Neural cell (in vitro differentiated cells): ENCODE results near the gene FHL2.
"Not testable (repeated sequence)": the region's sequence is repeated elsewhere in the genome, so short reads cannot be mapped to it uniquely, and the experiment has no call there.

ENCODE experiments used
- EP300 ChIP-seq: fragments of 450-650 bp; conservative IDR thresholded peaks from 2 replicates; pipeline ENCODE4 v1.6.1; 2014; ENCODE audit warnings: antibody characterized with exemption, mild to moderate bottlenecking, moderate library complexity; ENCODE audit not compliant: poor library complexity, severe bottlenecking
- EZH2 ChIP-seq: fragments of 200-600, 300-800 bp; shearing (Covaris generic), sonication (generic); IDR thresholded peaks from 2 replicates; pipeline ENCODE4 v1.6.1; 2014; ENCODE audit warnings: antibody characterized with exemption, low read length, borderline replicate concordance, mild to moderate bottlenecking; ENCODE audit not compliant: insufficient read depth, poor library complexity, severe bottlenecking
- MXI1 ChIP-seq: fragments of 450-650 bp; conservative IDR thresholded peaks from 2 replicates; pipeline ENCODE4 v1.6.1; 2014; ENCODE audit warnings: antibody characterized with exemption, mild to moderate bottlenecking; ENCODE audit not compliant: poor library complexity, severe bottlenecking
- POLR2AphosphoS5 ChIP-seq: IDR thresholded peaks from 2 replicates; pipeline ENCODE4 v1.6.1; 2012
- SMC3 ChIP-seq: fragments of 450-650 bp; conservative IDR thresholded peaks from 2 replicates; pipeline ENCODE4 v1.6.1; 2014; ENCODE audit warnings: antibody characterized with exemption, mild to moderate bottlenecking, moderate library complexity; ENCODE audit not compliant: poor library complexity
- TAF1 ChIP-seq: IDR thresholded peaks from 2 replicates; pipeline ENCODE4 v1.6.1; 2012; ENCODE audit warnings: low read depth
- TF ChIP-seq, protein P1 (sequence below): fragments of 450-650 bp; IDR thresholded peaks from 2 replicates; pipeline ENCODE4 v1.5.1; 2014; ENCODE audit warnings: antibody characterized with exemption, mild to moderate bottlenecking, moderate library complexity; ENCODE audit not compliant: poor library complexity, severe bottlenecking
- TF ChIP-seq, protein P2 (sequence below): IDR thresholded peaks from 2 replicates; pipeline ENCODE4 v1.6.1; 2012; ENCODE audit warnings: borderline replicate concordance

- TF ChIP-seq, protein P1, sequence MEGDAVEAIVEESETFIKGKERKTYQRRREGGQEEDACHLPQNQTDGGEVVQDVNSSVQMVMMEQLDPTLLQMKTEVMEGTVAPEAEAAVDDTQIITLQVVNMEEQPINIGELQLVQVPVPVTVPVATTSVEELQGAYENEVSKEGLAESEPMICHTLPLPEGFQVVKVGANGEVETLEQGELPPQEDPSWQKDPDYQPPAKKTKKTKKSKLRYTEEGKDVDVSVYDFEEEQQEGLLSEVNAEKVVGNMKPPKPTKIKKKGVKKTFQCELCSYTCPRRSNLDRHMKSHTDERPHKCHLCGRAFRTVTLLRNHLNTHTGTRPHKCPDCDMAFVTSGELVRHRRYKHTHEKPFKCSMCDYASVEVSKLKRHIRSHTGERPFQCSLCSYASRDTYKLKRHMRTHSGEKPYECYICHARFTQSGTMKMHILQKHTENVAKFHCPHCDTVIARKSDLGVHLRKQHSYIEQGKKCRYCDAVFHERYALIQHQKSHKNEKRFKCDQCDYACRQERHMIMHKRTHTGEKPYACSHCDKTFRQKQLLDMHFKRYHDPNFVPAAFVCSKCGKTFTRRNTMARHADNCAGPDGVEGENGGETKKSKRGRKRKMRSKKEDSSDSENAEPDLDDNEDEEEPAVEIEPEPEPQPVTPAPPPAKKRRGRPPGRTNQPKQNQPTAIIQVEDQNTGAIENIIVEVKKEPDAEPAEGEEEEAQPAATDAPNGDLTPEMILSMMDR, result not testable (repeated sequence)
- TF ChIP-seq EP300, MXI1, SMC3, EZH2, POLR2AphosphoS5, TAF1: not testable (repeated sequence)
- TF ChIP-seq, protein P2, sequence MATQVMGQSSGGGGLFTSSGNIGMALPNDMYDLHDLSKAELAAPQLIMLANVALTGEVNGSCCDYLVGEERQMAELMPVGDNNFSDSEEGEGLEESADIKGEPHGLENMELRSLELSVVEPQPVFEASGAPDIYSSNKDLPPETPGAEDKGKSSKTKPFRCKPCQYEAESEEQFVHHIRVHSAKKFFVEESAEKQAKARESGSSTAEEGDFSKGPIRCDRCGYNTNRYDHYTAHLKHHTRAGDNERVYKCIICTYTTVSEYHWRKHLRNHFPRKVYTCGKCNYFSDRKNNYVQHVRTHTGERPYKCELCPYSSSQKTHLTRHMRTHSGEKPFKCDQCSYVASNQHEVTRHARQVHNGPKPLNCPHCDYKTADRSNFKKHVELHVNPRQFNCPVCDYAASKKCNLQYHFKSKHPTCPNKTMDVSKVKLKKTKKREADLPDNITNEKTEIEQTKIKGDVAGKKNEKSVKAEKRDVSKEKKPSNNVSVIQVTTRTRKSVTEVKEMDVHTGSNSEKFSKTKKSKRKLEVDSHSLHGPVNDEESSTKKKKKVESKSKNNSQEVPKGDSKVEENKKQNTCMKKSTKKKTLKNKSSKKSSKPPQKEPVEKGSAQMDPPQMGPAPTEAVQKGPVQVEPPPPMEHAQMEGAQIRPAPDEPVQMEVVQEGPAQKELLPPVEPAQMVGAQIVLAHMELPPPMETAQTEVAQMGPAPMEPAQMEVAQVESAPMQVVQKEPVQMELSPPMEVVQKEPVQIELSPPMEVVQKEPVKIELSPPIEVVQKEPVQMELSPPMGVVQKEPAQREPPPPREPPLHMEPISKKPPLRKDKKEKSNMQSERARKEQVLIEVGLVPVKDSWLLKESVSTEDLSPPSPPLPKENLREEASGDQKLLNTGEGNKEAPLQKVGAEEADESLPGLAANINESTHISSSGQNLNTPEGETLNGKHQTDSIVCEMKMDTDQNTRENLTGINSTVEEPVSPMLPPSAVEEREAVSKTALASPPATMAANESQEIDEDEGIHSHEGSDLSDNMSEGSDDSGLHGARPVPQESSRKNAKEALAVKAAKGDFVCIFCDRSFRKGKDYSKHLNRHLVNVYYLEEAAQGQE, result not testable (repeated sequence)
Measured at GRCh38 chr2:105327271-105327670, 71.6 kb downstream of the FHL2 start.
